ENCODE results near the gene ELMO1.

ELMO1 gene

GRCh38 chr7:37493123-37493522 lies 44.5 kb upstream of the ELMO1 start:
- no peak overlapping the region for H3K18ac ChIP-seq (ENCODE audit: low read length)

GRCh38 chr7:37491919-37492694 lies 43.4 kb upstream of the ELMO1 start:
- H3K27me3 ChIP-seq (ENCODE audit: insufficient read depth, low read length, poor library complexity), result no peaks in the 10 kb centered on the region
- no peaks in the 10 kb centered on the region for H3K36me3 ChIP-seq (ENCODE audit: control insufficient read depth, insufficient read depth, low read length)
- no peak overlapping the region for H2BK120ac ChIP-seq (ENCODE audit: low read depth, low read length)
- DNase-seq, result peak; percentile 93
- no peak overlapping the region for H2BK5ac ChIP-seq (ENCODE audit: low read length)
- peak overlapping the region; percentile 11 for H3K4me2 ChIP-seq (ENCODE audit: low read length)
- H3K23ac ChIP-seq (ENCODE audit: low read length), result peak overlapping the region; percentile 76
- H3K27ac ChIP-seq (ENCODE audit: low read depth, low read length), result no peak overlapping the region
- no peak overlapping the region for H4K8ac ChIP-seq (ENCODE audit: low read depth, low read length)
- H3K79me2 ChIP-seq (ENCODE audit: control insufficient read depth, insufficient read depth, low read length), result no peaks in the 10 kb centered on the region
- H3K79me1 ChIP-seq (ENCODE audit: low read length), result no peaks in the 10 kb centered on the region
- no peak overlapping the region for H2BK15ac ChIP-seq (replicated peaks; ENCODE audit: low read depth)
- WGBS (ENCODE audit: extremely low coverage, insufficient coverage, low lambda C conversion rate), result no CpG with 5 or more reads among the region's 36 CpGs
- H4K5ac ChIP-seq (ENCODE audit: low read length), result no peak overlapping the region
- H3K4ac ChIP-seq (ENCODE audit: low read depth, low read length), result no peak overlapping the region
- H2AK5ac ChIP-seq (ENCODE audit: low read length), result no peak overlapping the region
- H3K4me3 ChIP-seq (ENCODE audit: low read length), result no peak overlapping the region
- peak overlapping the region; percentile 44 for H3K9ac ChIP-seq (ENCODE audit: low read length)
- H3K56ac ChIP-seq (ENCODE audit: low read length), result peak overlapping the region; percentile 70
- H3K18ac ChIP-seq (ENCODE audit: low read length), result no peak overlapping the region
- H3K4me1 ChIP-seq (ENCODE audit: control insufficient read depth, low read depth, low read length), result peaks cover 3% of the 10 kb centered on the region

More at GRCh38 chr7:37493123-37493522, 44.5 kb upstream of the ELMO1 start:
- WGBS (ENCODE audit: extremely low coverage, insufficient coverage, low lambda C conversion rate), result no CpG with 5 or more reads among the region's 3 CpGs
- no peak overlapping the region for H3K4me2 ChIP-seq (ENCODE audit: low read length)
- no peak overlapping the region for H3K4me3 ChIP-seq (ENCODE audit: low read length)
- no peak overlapping the region for H2BK120ac ChIP-seq (ENCODE audit: low read depth, low read length)
- no peak overlapping the region for H2BK15ac ChIP-seq (replicated peaks; ENCODE audit: low read depth)
- no peak overlapping the region for H3K23ac ChIP-seq (ENCODE audit: low read length)
- H3K27ac ChIP-seq (ENCODE audit: low read depth, low read length), result no peak overlapping the region
- H4K8ac ChIP-seq (ENCODE audit: low read depth, low read length), result no peak overlapping the region
- no peak overlapping the region for H3K56ac ChIP-seq (ENCODE audit: low read length)
- H3K27me3 ChIP-seq (ENCODE audit: insufficient read depth, low read length, poor library complexity), result no peaks in the 10 kb centered on the region
- H3K79me1 ChIP-seq (ENCODE audit: low read length), result no peaks in the 10 kb centered on the region
- H2AK5ac ChIP-seq (ENCODE audit: low read length), result no peak overlapping the region
- no peak overlapping the region for H4K5ac ChIP-seq (ENCODE audit: low read length)
- H2BK5ac ChIP-seq (ENCODE audit: low read length), result no peak overlapping the region
- H3K36me3 ChIP-seq (ENCODE audit: control insufficient read depth, insufficient read depth, low read length), result no peaks in the 10 kb centered on the region
- peaks cover 3% of the 10 kb centered on the region for H3K4me1 ChIP-seq (ENCODE audit: control insufficient read depth, low read depth, low read length)
- no peaks in the 10 kb centered on the region for H3K79me2 ChIP-seq (ENCODE audit: control insufficient read depth, insufficient read depth, low read length)
- no peak overlapping the region for H3K4ac ChIP-seq (ENCODE audit: low read depth, low read length)
- H3K9ac ChIP-seq (ENCODE audit: low read length), result no peak overlapping the region
- DNase-seq, result no peak

GRCh38 chr7:37489703-37490102 lies 41.0 kb upstream of the ELMO1 start:
- Histone ChIP-seq H3K79me1 (ENCODE audit: low read length) (no peaks in the 10 kb centered on the region), H2BK5ac (ENCODE audit: low read length) (no peak overlapping the region), H3K9ac (ENCODE audit: low read length) (no peak overlapping the region), H3K27ac (ENCODE audit: low read depth, low read length) (peak overlapping the region; percentile 65), H3K79me2 (ENCODE audit: control insufficient read depth, insufficient read depth, low read length) (no peaks in the 10 kb centered on the region), H4K8ac (ENCODE audit: low read depth, low read length) (no peak overlapping the region), H3K4ac (ENCODE audit: low read depth, low read length) (no peak overlapping the region), H3K23ac (ENCODE audit: low read length) (no peak overlapping the region), H3K4me1 (ENCODE audit: control insufficient read depth, low read depth, low read length) (peaks cover 1% of the 10 kb centered on the region), H2AK5ac (ENCODE audit: low read length) (no peak overlapping the region), H3K36me3 (ENCODE audit: control insufficient read depth, insufficient read depth, low read length) (no peaks in the 10 kb centered on the region), H3K4me2 (ENCODE audit: low read length) (no peak overlapping the region), H2BK120ac (ENCODE audit: low read depth, low read length) (no peak overlapping the region), H3K4me3 (ENCODE audit: low read length) (no peak overlapping the region), H4K5ac (ENCODE audit: low read length) (no peak overlapping the region), H2BK15ac (replicated peaks; ENCODE audit: low read depth) (peak overlapping the region; percentile 45), H3K56ac (ENCODE audit: low read length) (no peak overlapping the region), H3K18ac (ENCODE audit: low read length) (no peak overlapping the region), H3K27me3 (ENCODE audit: insufficient read depth, low read length, poor library complexity) (no peaks in the 10 kb centered on the region)
- peak; percentile 59 for DNase-seq
- WGBS (ENCODE audit: extremely low coverage, insufficient coverage, low lambda C conversion rate), result no CpG with 5 or more reads among the region's 1 CpG

- no peak overlapping the region for H4K5ac ChIP-seq (ENCODE audit: low read length)
- H3K27me3 ChIP-seq (ENCODE audit: insufficient read depth, low read length, poor library complexity), result no peaks in the 10 kb centered on the region
- no peak overlapping the region for H2AK5ac ChIP-seq (ENCODE audit: low read length)
- H3K4ac ChIP-seq (ENCODE audit: low read depth, low read length), result no peak overlapping the region
- H2BK120ac ChIP-seq (ENCODE audit: low read depth, low read length), result no peak overlapping the region
- no peaks in the 10 kb centered on the region for H3K79me2 ChIP-seq (ENCODE audit: control insufficient read depth, insufficient read depth, low read length)
- no CpG with 5 or more reads among the region's 3 CpGs for WGBS (ENCODE audit: extremely low coverage, insufficient coverage, low lambda C conversion rate)
- no peak overlapping the region for H3K27ac ChIP-seq (ENCODE audit: low read depth, low read length)
- H3K18ac ChIP-seq (ENCODE audit: low read length), result no peak overlapping the region
- no peaks in the 10 kb centered on the region for H3K36me3 ChIP-seq (ENCODE audit: control insufficient read depth, insufficient read depth, low read length)
- H4K8ac ChIP-seq (ENCODE audit: low read depth, low read length), result peak overlapping the region; percentile 41
- H2BK15ac ChIP-seq (replicated peaks; ENCODE audit: low read depth), result no peak overlapping the region
- no peak overlapping the region for H3K4me2 ChIP-seq (ENCODE audit: low read length)
- H3K23ac ChIP-seq (ENCODE audit: low read length), result no peak overlapping the region
- peak; percentile 16 for DNase-seq
- no peak overlapping the region for H2BK5ac ChIP-seq (ENCODE audit: low read length)
- no peak overlapping the region for H3K9ac ChIP-seq (ENCODE audit: low read length)
- H3K79me1 ChIP-seq (ENCODE audit: low read length), result no peaks in the 10 kb centered on the region
- H3K4me3 ChIP-seq (ENCODE audit: low read length), result no peak overlapping the region
- H3K56ac ChIP-seq (ENCODE audit: low read length), result no peak overlapping the region
- peaks cover 1% of the 10 kb centered on the region for H3K4me1 ChIP-seq (ENCODE audit: control insufficient read depth, low read depth, low read length)
Measured at GRCh38 chr7:37488163-37488764, 39.6 kb upstream of the ELMO1 start.

- no peak for DNase-seq
- Histone ChIP-seq H3K27me3 (ENCODE audit: insufficient read depth, low read length, poor library complexity) (no peaks in the 10 kb centered on the region), H3K9ac (ENCODE audit: low read length) (no peak overlapping the region), H2BK120ac (ENCODE audit: low read depth, low read length) (no peak overlapping the region), H3K56ac (ENCODE audit: low read length) (no peak overlapping the region), H3K36me3 (ENCODE audit: control insufficient read depth, insufficient read depth, low read length) (no peaks in the 10 kb centered on the region), H3K4ac (ENCODE audit: low read depth, low read length) (no peak overlapping the region), H2BK15ac (replicated peaks; ENCODE audit: low read depth) (no peak overlapping the region), H3K4me1 (ENCODE audit: control insufficient read depth, low read depth, low read length) (no peaks in the 10 kb centered on the region), H3K4me3 (ENCODE audit: low read length) (no peak overlapping the region), H4K8ac (ENCODE audit: low read depth, low read length) (no peak overlapping the region), H4K5ac (ENCODE audit: low read length) (no peak overlapping the region), H3K79me1 (ENCODE audit: low read length) (no peaks in the 10 kb centered on the region), H3K27ac (ENCODE audit: low read depth, low read length) (no peak overlapping the region), H2AK5ac (ENCODE audit: low read length) (no peak overlapping the region), H3K4me2 (ENCODE audit: low read length) (no peak overlapping the region), H3K79me2 (ENCODE audit: control insufficient read depth, insufficient read depth, low read length) (no peaks in the 10 kb centered on the region), H3K18ac (ENCODE audit: low read length) (no peak overlapping the region), H3K23ac (ENCODE audit: low read length) (no peak overlapping the region), H2BK5ac (ENCODE audit: low read length) (no peak overlapping the region)
- no CpG with 5 or more reads among the region's 6 CpGs for WGBS (ENCODE audit: extremely low coverage, insufficient coverage, low lambda C conversion rate)
Measured at GRCh38 chr7:37484426-37485073, 35.9 kb upstream of the ELMO1 start.
